ENCODE measurements around the gene KLHDC7B. TPM values are rescaled to one million over a fixed set of nuclear protein-coding genes. Genes with fewer than 3 reads are reported as not detected.

KLHDC7B gene
- total RNA-seq, 2 experiments from 2014 or later, result 0.25 to 0.46 TPM

GRCh38 chr22:50599816-50600455 lies 54.2 kb downstream of the KLHDC7B start:
- Histone ChIP-seq H2AFZ (ENCODE audit: low read length) (no peak overlapping the region), H3K9me3 (ENCODE audit: low read length) (no peaks in the 10 kb centered on the region), H3K4me3 (ENCODE audit: low read depth, low read length, poor library complexity, severe bottlenecking) (no peak overlapping the region), H4K20me1 (ENCODE audit: insufficient read depth, low read length) (no peaks in the 10 kb centered on the region), H3K9me2 (ENCODE audit: insufficient read depth, low read length) (no peaks in the 10 kb centered on the region), H3K36me3 (ENCODE audit: insufficient read depth, low read length) (no peaks in the 10 kb centered on the region), H3K4me1 (ENCODE audit: insufficient read depth, low read length, poor library complexity, severe bottlenecking) (no peaks in the 10 kb centered on the region), H3K4me2 (ENCODE audit: low read length) (no peak overlapping the region), H3K27ac (ENCODE audit: low read depth, low read length, poor library complexity, severe bottlenecking) (no peak overlapping the region), H3K79me2 (ENCODE audit: insufficient read depth, low read depth, low read length) (no peaks in the 10 kb centered on the region)
- TF ChIP-seq CTCF (conservative IDR thresholded peaks at IDR 0.05; ENCODE audit: low read length) (no peak), EZH2phosphoT487 (IDR thresholded peaks at IDR 0.05; ENCODE audit: borderline replicate concordance, low read depth, low read length) (no peak)
- no TSS peak for BruUV-seq (replicated peaks)
- no peak for DNase-seq (ENCODE audit: low spot score)
- ChIA-PET POLR2A (no interaction called here), CTCF (ENCODE audit: unreplicated experiment) (no interaction called here)
- intact Hi-C loops (cut with micrococcal nuclease; ENCODE audit: unreplicated experiment), result no loop called here

DNA sequence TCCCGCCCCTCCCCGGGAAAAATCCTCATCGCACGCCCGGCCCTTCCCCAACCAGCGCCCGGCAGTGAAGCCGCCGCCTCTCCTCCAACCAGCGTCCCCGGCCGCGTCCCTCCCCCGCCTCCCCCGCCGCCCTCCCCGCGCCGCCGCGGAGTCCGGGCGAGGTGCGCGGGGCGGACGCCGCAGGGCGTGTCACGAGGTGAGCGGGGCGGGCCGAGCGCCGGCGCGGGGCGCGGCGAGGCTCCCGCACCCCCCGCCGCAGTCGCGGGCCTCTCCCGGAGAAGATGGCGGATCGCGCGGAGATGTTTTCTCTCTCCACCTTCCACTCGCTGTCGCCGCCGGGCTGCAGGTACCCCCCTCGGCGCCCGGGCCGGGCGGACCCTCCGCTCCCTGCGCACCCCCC lies 54.8 kb downstream of the KLHDC7B start, which contains the start of gene MAPK8IP2:
Gene MAPK8IP2, plus strand, starts transcription at position 256 of the 400 bp plus-strand sequence. Its CDS starts 26 bp downstream, at position 282.
- no peak for TF ChIP-seq CTCF (conservative IDR thresholded peaks at IDR 0.05; ENCODE audit: low read length)
- Histone ChIP-seq H3K9me2 (ENCODE audit: insufficient read depth, low read length) (no peaks in the 10 kb centered on the region), H3K9me3 (ENCODE audit: low read length) (no peaks in the 10 kb centered on the region), H3K79me2 (ENCODE audit: insufficient read depth, low read depth, low read length) (no peaks in the 10 kb centered on the region), H2AFZ (ENCODE audit: low read length) (no peak within 1 kb of the TSS), H3K36me3 (ENCODE audit: insufficient read depth, low read length) (no peaks in the 10 kb centered on the region), H3K27ac (ENCODE audit: low read depth, low read length, poor library complexity, severe bottlenecking) (no peak within 1 kb of the TSS), H3K4me1 (ENCODE audit: insufficient read depth, low read length, poor library complexity, severe bottlenecking) (no peaks in the 10 kb centered on the region), H3K4me2 (ENCODE audit: low read length) (no peak within 1 kb of the TSS), H3K4me3 (ENCODE audit: low read depth, low read length, poor library complexity, severe bottlenecking) (no peak within 1 kb of the TSS), H4K20me1 (ENCODE audit: insufficient read depth, low read length) (no peaks in the 10 kb centered on the region)
- intact Hi-C loops (cut with micrococcal nuclease; ENCODE audit: unreplicated experiment), result no loop called here
- DNase-seq (ENCODE audit: low spot score), result no peak
- POLR2A ChIA-PET, result no interaction called here
- CTCF ChIA-PET (ENCODE audit: unreplicated experiment), result no interaction called here
- BruUV-seq (replicated peaks), result no TSS peak

Other genes with a start within 250 kb of the KLHDC7B start
- 10.7 and 13.6 TPM in 2 replicates for gene PLXNB2, start 238.3 kb upstream of the KLHDC7B start, total RNA-seq (2014; rRNA removed; shearing (Covaris generic))
- 38.9 and 39.2 TPM in 2 replicates for gene PLXNB2, start 238.3 kb upstream of the KLHDC7B start, total RNA-seq (2022)
- 25.0 and 31.6 TPM in 2 replicates for gene DENND6B, start 218.9 kb upstream of the KLHDC7B start, total RNA-seq (2014; rRNA removed; shearing (Covaris generic))
- 38.1 and 45.0 TPM in 2 replicates for gene DENND6B, start 218.9 kb upstream of the KLHDC7B start, total RNA-seq (2022)
- 55.0 and 64.5 TPM in 2 replicates for gene PPP6R2, start 202.6 kb upstream of the KLHDC7B start, total RNA-seq (2014; rRNA removed; shearing (Covaris generic))
- 62.3 and 65.8 TPM in 2 replicates for gene PPP6R2, start 202.6 kb upstream of the KLHDC7B start, total RNA-seq (2022)
- 134 and 177 TPM in 2 replicates for gene SBF1, start 70.9 kb upstream of the KLHDC7B start, total RNA-seq (2014; rRNA removed; shearing (Covaris generic))
- 160 and 181 TPM in 2 replicates for gene SBF1, start 70.9 kb upstream of the KLHDC7B start, total RNA-seq (2022)
- gene ADM2, start 64.4 kb upstream of the KLHDC7B start, total RNA-seq (2014; rRNA removed; shearing (Covaris generic)), result 2.7 and 4.3 TPM in 2 replicates
- 7.0 and 7.9 TPM in 2 replicates for gene ADM2, start 64.4 kb upstream of the KLHDC7B start, total RNA-seq (2022)
- not detected in 2 replicates for gene MIOX, start 59.0 kb upstream of the KLHDC7B start, total RNA-seq (2014; rRNA removed; shearing (Covaris generic))
- gene MIOX, start 59.0 kb upstream of the KLHDC7B start, total RNA-seq (2022), result 0.53 and 0.74 TPM in 2 replicates
- gene LMF2, start 38.2 kb upstream of the KLHDC7B start, total RNA-seq (2014; rRNA removed; shearing (Covaris generic)), result 37.8 and 50.7 TPM in 2 replicates
- 49.2 and 49.8 TPM in 2 replicates for gene LMF2, start 38.2 kb upstream of the KLHDC7B start, total RNA-seq (2022)
- gene NCAPH2, start 37.7 kb upstream of the KLHDC7B start, total RNA-seq (2014; rRNA removed; shearing (Covaris generic)), result 129 and 151 TPM in 2 replicates
- gene NCAPH2, start 37.7 kb upstream of the KLHDC7B start, total RNA-seq (2022), result 124 and 126 TPM in 2 replicates
- gene SCO2, start 20.3 kb upstream of the KLHDC7B start, total RNA-seq (2014; rRNA removed; shearing (Covaris generic)), result 2.7 and 4.9 TPM in 2 replicates
- 3.9 and 4.1 TPM in 2 replicates for gene SCO2, start 20.3 kb upstream of the KLHDC7B start, total RNA-seq (2022)
- gene TYMP, start 15.9 kb upstream of the KLHDC7B start, total RNA-seq (2014; rRNA removed; shearing (Covaris generic)), result 3.9 and 6.3 TPM in 2 replicates
- 3.8 and 4.0 TPM in 2 replicates for gene TYMP, start 15.9 kb upstream of the KLHDC7B start, total RNA-seq (2022)
- gene SYCE3, start 17.0 kb downstream of the KLHDC7B start, total RNA-seq (2014; rRNA removed; shearing (Covaris generic)), result not detected in 2 replicates
- not detected in 2 replicates for gene SYCE3, start 17.0 kb downstream of the KLHDC7B start, total RNA-seq (2022)
- 92.6 and 101 TPM in 2 replicates for gene CPT1B, start 32.5 kb downstream of the KLHDC7B start, total RNA-seq (2014; rRNA removed; shearing (Covaris generic))
- gene CPT1B, start 32.5 kb downstream of the KLHDC7B start, total RNA-seq (2022), result 138 and 162 TPM in 2 replicates
- 83.8 and 85.8 TPM in 2 replicates for gene CHKB, start 37.0 kb downstream of the KLHDC7B start, total RNA-seq (2014; rRNA removed; shearing (Covaris generic))
- gene CHKB, start 37.0 kb downstream of the KLHDC7B start, total RNA-seq (2022), result 100 and 110 TPM in 2 replicates
- gene MAPK8IP2, start 54.9 kb downstream of the KLHDC7B start, total RNA-seq (2014; rRNA removed; shearing (Covaris generic)), result 0.54 and 0.62 TPM in 2 replicates
- 1.5 and 2.2 TPM in 2 replicates for gene MAPK8IP2, start 54.9 kb downstream of the KLHDC7B start, total RNA-seq (2022)
- 20.1 and 31.6 TPM in 2 replicates for gene ARSA, start 82.3 kb downstream of the KLHDC7B start, total RNA-seq (2014; rRNA removed; shearing (Covaris generic))
- gene ARSA, start 82.3 kb downstream of the KLHDC7B start, total RNA-seq (2022), result 34.4 and 34.8 TPM in 2 replicates
- gene SHANK3, start 126.9 kb downstream of the KLHDC7B start, total RNA-seq (2014; rRNA removed; shearing (Covaris generic)), result not detected in 2 replicates
- 0.07 and 0.15 TPM in 2 replicates for gene SHANK3, start 126.9 kb downstream of the KLHDC7B start, total RNA-seq (2022)
- gene ACR, start 192.3 kb downstream of the KLHDC7B start, total RNA-seq (2014; rRNA removed; shearing (Covaris generic)), result not detected in 2 replicates
- gene ACR, start 192.3 kb downstream of the KLHDC7B start, total RNA-seq (2022), result not detected in 2 replicates
- 7.6 and 13.9 TPM in 2 replicates for gene RABL2B, start 237.7 kb downstream of the KLHDC7B start, total RNA-seq (2014; rRNA removed; shearing (Covaris generic))
- 26.0 and 26.2 TPM in 2 replicates for gene RABL2B, start 237.7 kb downstream of the KLHDC7B start, total RNA-seq (2022)